Measurements from ENCODE around the gene PHACTR2.

Gene PHACTR2

GRCh38 chr6:143745166-143746133 is 67.7 kb downstream of the PHACTR2 start:
- Histone ChIP-seq H3K27ac (ENCODE audit: low read depth in 2 of 2, low read length in 2 of 2) (peak overlapping the region; percentile 66 to 73), H3K27me3 (ENCODE audit: control insufficient read depth in 2 of 2, insufficient read depth in 2 of 2, low read length in 2 of 2) (no peaks in the 10 kb centered on the region), H3K4me3 (ENCODE audit: low read length in 2 of 2) (peak overlapping the region; percentile 31 to 65), H3K36me3 (ENCODE audit: control insufficient read depth in 2 of 2, insufficient read depth in 2 of 2, low read length in 2 of 2) (no peaks in the 10 kb centered on the region), H3K4me1 (ENCODE audit: control insufficient read depth in 2 of 2, insufficient read depth in 2 of 2, low read length in 2 of 2) (peaks cover 30 to 48% of the 10 kb centered on the region in 2 donors), H3K9ac (ENCODE audit: low read depth in 1 of 2, low read length in 2 of 2) (peak overlapping the region in 1 of 2 donors; percentile 43), H3K9me3 (ENCODE audit: control insufficient read depth in 2 of 2, low read length in 2 of 2) (no peaks in the 10 kb centered on the region)

DNA sequence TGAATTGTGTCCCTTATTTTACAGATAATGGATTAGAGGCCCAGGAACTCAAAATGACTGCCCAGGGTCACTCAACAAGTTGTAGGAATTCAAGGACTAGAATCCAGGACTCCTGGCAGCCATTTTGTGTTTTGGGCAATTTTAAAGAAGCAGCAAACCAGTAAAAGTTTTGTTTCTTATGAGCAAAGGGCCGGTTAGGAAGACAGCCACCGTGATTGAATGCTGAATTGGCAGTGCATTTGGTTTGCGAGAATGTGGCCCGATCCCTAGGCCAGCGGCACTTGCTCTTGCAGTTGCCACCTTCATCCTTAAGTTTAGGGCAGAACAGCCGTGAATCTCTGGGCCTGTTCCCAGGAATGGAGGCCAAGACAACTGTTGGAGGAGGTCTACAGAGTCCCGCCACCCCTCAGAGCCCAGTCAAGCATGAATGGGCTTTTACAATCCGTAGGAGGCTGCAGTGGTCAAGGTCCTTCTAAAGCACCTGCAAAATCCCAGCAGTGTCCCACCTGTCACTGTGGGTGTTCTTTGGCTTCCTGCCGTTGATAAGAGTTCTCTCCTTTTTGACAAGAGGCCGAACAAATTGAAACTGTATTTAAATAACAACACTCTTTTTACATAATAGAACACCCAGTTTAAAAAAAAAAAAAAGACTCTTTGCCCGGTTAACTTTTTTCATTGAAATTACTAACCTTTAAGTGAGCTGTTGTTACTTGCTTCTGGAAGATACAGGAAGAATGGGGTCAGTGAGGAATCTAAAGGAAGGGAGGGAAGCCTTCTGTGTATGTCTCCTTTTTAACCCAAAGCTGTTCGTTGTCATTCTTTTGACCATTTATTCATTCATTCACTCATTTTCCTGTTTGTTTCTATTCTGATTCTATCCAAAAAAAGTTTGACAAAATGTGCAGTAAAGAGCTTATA is 68.7 kb downstream of the PHACTR2 start:
- Histone ChIP-seq H3K36me3 (ENCODE audit: control insufficient read depth in 2 of 2, insufficient read depth in 2 of 2, low read length in 2 of 2) (no peaks in the 10 kb centered on the region), H3K9ac (ENCODE audit: low read depth in 1 of 2, low read length in 2 of 2) (peak overlapping the region; percentile 42 to 43), H3K4me1 (ENCODE audit: control insufficient read depth in 2 of 2, insufficient read depth in 2 of 2, low read length in 2 of 2) (peaks cover 30 to 48% of the 10 kb centered on the region in 2 donors), H3K9me3 (ENCODE audit: control insufficient read depth in 2 of 2, low read length in 2 of 2) (no peaks in the 10 kb centered on the region), H3K4me3 (ENCODE audit: low read length in 2 of 2) (peak overlapping the region; percentile 14 to 45), H3K27ac (ENCODE audit: low read depth in 2 of 2, low read length in 2 of 2) (peak overlapping the region; percentile 66 to 73), H3K27me3 (ENCODE audit: control insufficient read depth in 2 of 2, insufficient read depth in 2 of 2, low read length in 2 of 2) (no peaks in the 10 kb centered on the region)

DNA sequence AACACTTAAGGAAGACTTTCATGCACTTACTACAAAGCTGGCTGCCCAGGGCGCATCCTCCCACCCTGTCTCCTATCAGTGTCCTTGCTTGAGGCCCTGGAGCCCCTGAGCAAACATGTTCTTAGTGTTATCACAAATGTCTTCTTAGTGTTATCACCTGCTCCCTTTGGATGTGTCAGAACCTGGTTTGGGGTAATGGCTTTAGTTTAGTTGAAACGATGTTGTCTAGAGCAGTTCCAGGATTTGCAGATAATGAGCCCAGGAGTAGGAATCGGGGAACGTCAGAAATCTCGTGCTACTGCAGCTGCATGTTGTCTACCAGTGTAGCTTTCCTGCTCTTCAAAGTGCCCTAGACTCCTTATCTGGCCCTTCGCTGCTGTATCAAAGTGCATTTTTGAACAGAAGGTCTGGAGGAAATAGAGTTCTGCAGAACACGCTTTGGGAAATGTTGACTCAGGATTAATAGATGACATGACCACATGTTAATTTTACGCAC is 69.6 kb downstream of the PHACTR2 start:
- Histone ChIP-seq H3K36me3 (ENCODE audit: control insufficient read depth in 2 of 2, insufficient read depth in 2 of 2, low read length in 2 of 2) (no peaks in the 10 kb centered on the region), H3K27me3 (ENCODE audit: control insufficient read depth in 2 of 2, insufficient read depth in 2 of 2, low read length in 2 of 2) (no peaks in the 10 kb centered on the region), H3K9me3 (ENCODE audit: control insufficient read depth in 2 of 2, low read length in 2 of 2) (no peaks in the 10 kb centered on the region), H3K9ac (ENCODE audit: low read depth in 1 of 2, low read length in 2 of 2) (no peak overlapping the region), H3K4me3 (ENCODE audit: low read length in 2 of 2) (peak overlapping the region in 1 of 2 donors; percentile 24), H3K4me1 (ENCODE audit: control insufficient read depth in 2 of 2, insufficient read depth in 2 of 2, low read length in 2 of 2) (peaks cover 30 to 47% of the 10 kb centered on the region in 2 donors), H3K27ac (ENCODE audit: low read depth in 2 of 2, low read length in 2 of 2) (peak overlapping the region in 1 of 2 donors; percentile 25)

- peaks cover 16 to 23% of the 10 kb centered on the region in 2 donors for H3K4me1 ChIP-seq (ENCODE audit: control insufficient read depth in 2 of 2, insufficient read depth in 2 of 2, low read length in 2 of 2)
Measured at GRCh38 chr6:143749891-143750290, 72.1 kb downstream of the PHACTR2 start.

GRCh38 chr6:143750877-143751276 is 73.1 kb downstream of the PHACTR2 start:
- H3K27me3 ChIP-seq (ENCODE audit: control insufficient read depth in 2 of 2, insufficient read depth in 2 of 2, low read length in 2 of 2), result no peaks in the 10 kb centered on the region
- no peaks in the 10 kb centered on the region for H3K9me3 ChIP-seq (ENCODE audit: control insufficient read depth in 2 of 2, low read length in 2 of 2)
- H3K4me1 ChIP-seq (ENCODE audit: control insufficient read depth in 2 of 2, insufficient read depth in 2 of 2, low read length in 2 of 2), result peaks cover 12 to 13% of the 10 kb centered on the region in 2 donors
- H3K4me3 ChIP-seq (ENCODE audit: low read length in 2 of 2), result no peak overlapping the region
- H3K9ac ChIP-seq (ENCODE audit: low read depth in 1 of 2, low read length in 2 of 2), result no peak overlapping the region
- no peak overlapping the region for H3K27ac ChIP-seq (ENCODE audit: low read depth in 2 of 2, low read length in 2 of 2)
- no peaks in the 10 kb centered on the region for H3K36me3 ChIP-seq (ENCODE audit: control insufficient read depth in 2 of 2, insufficient read depth in 2 of 2, low read length in 2 of 2)

More at GRCh38 chr6:143749891-143750290, 72.1 kb downstream of the PHACTR2 start:
- H3K27ac ChIP-seq (ENCODE audit: low read depth in 2 of 2, low read length in 2 of 2), result no peak overlapping the region
- H3K27me3 ChIP-seq (ENCODE audit: control insufficient read depth in 2 of 2, insufficient read depth in 2 of 2, low read length in 2 of 2), result no peaks in the 10 kb centered on the region
- no peaks in the 10 kb centered on the region for H3K9me3 ChIP-seq (ENCODE audit: control insufficient read depth in 2 of 2, low read length in 2 of 2)
- H3K4me3 ChIP-seq (ENCODE audit: low read length in 2 of 2), result no peak overlapping the region
- no peaks in the 10 kb centered on the region for H3K36me3 ChIP-seq (ENCODE audit: control insufficient read depth in 2 of 2, insufficient read depth in 2 of 2, low read length in 2 of 2)
- no peak overlapping the region for H3K9ac ChIP-seq (ENCODE audit: low read depth in 1 of 2, low read length in 2 of 2)

DNA sequence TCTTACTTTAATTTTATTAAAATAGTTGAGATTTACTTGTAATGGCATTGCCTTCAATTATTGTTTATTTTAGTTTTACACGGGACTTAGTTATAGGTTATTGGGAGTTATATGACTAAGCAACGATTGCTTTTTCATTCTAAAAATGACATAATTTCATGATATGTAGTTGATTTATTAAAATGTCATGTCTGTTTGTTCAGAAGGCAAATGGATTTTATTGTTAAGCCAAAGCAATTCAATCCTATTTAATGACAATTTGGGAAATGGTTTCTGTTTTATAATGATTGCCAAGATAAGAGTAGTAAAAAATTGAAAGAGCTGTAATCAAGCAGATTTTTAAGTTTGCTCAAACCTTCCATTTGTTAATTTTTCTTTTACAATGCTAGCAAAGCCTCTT is 74.7 kb downstream of the PHACTR2 start:
- Histone ChIP-seq H3K4me3 (ENCODE audit: low read length in 2 of 2) (no peak overlapping the region), H3K4me1 (ENCODE audit: control insufficient read depth in 2 of 2, insufficient read depth in 2 of 2, low read length in 2 of 2) (peaks cover 2 to 3% of the 10 kb centered on the region in 2 donors), H3K9ac (ENCODE audit: low read depth in 1 of 2, low read length in 2 of 2) (no peak overlapping the region), H3K36me3 (ENCODE audit: control insufficient read depth in 2 of 2, insufficient read depth in 2 of 2, low read length in 2 of 2) (peaks cover 3 to 5% of the 10 kb centered on the region in 2 donors), H3K27me3 (ENCODE audit: control insufficient read depth in 2 of 2, insufficient read depth in 2 of 2, low read length in 2 of 2) (no peaks in the 10 kb centered on the region), H3K27ac (ENCODE audit: low read depth in 2 of 2, low read length in 2 of 2) (no peak overlapping the region), H3K9me3 (ENCODE audit: control insufficient read depth in 2 of 2, low read length in 2 of 2) (no peaks in the 10 kb centered on the region)

GRCh38 chr6:143753678-143754077 is 75.9 kb downstream of the PHACTR2 start:
- no peak overlapping the region for H3K4me3 ChIP-seq (ENCODE audit: low read length in 2 of 2)
- H3K9me3 ChIP-seq (ENCODE audit: control insufficient read depth in 2 of 2, low read length in 2 of 2), result no peaks in the 10 kb centered on the region
- peaks cover 0 to 3% of the 10 kb centered on the region in 2 donors for H3K4me1 ChIP-seq (ENCODE audit: control insufficient read depth in 2 of 2, insufficient read depth in 2 of 2, low read length in 2 of 2)
- H3K9ac ChIP-seq (ENCODE audit: low read depth in 1 of 2, low read length in 2 of 2), result no peak overlapping the region
- H3K27ac ChIP-seq (ENCODE audit: low read depth in 2 of 2, low read length in 2 of 2), result no peak overlapping the region
- peaks cover 4 to 7% of the 10 kb centered on the region in 2 donors for H3K36me3 ChIP-seq (ENCODE audit: control insufficient read depth in 2 of 2, insufficient read depth in 2 of 2, low read length in 2 of 2)
- H3K27me3 ChIP-seq (ENCODE audit: control insufficient read depth in 2 of 2, insufficient read depth in 2 of 2, low read length in 2 of 2), result no peaks in the 10 kb centered on the region

- Histone ChIP-seq H3K9me3 (ENCODE audit: control insufficient read depth in 2 of 2, low read length in 2 of 2) (no peaks in the 10 kb centered on the region), H3K27ac (ENCODE audit: low read depth in 2 of 2, low read length in 2 of 2) (no peak overlapping the region), H3K36me3 (ENCODE audit: control insufficient read depth in 2 of 2, insufficient read depth in 2 of 2, low read length in 2 of 2) (peaks cover 4 to 7% of the 10 kb centered on the region in 2 donors), H3K4me1 (ENCODE audit: control insufficient read depth in 2 of 2, insufficient read depth in 2 of 2, low read length in 2 of 2) (peaks cover 0 to 2% of the 10 kb centered on the region in 2 donors), H3K27me3 (ENCODE audit: control insufficient read depth in 2 of 2, insufficient read depth in 2 of 2, low read length in 2 of 2) (no peaks in the 10 kb centered on the region), H3K4me3 (ENCODE audit: low read length in 2 of 2) (no peak overlapping the region), H3K9ac (ENCODE audit: low read depth in 1 of 2, low read length in 2 of 2) (no peak overlapping the region)
Measured at GRCh38 chr6:143754204-143754603, 76.4 kb downstream of the PHACTR2 start.

DNA sequence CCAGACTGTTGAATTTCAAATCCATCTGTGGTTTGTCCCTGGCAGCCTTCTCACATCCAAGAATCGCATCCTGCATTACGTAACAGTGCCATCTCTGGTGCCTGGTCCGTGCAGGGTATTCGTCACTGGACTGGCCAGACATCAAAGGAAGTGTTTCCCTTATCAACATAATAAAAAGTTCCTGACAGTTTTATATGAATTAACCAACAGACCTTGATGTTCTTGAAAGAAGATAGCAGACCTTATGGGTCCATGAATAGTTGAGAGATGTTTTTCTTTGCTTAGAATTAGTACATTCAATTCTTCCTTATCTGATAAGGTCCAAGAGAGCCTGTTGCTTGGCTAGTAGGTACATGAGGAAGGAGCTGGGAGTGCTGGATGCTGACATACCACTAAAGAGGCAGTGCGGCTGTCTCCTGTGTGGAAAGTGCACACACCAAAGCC is 77.6 kb downstream of the PHACTR2 start:
- Histone ChIP-seq H3K9me3 (ENCODE audit: control insufficient read depth in 2 of 2, low read length in 2 of 2) (no peaks in the 10 kb centered on the region), H3K27me3 (ENCODE audit: control insufficient read depth in 2 of 2, insufficient read depth in 2 of 2, low read length in 2 of 2) (no peaks in the 10 kb centered on the region), H3K36me3 (ENCODE audit: control insufficient read depth in 2 of 2, insufficient read depth in 2 of 2, low read length in 2 of 2) (peaks cover 4 to 7% of the 10 kb centered on the region in 2 donors), H3K4me3 (ENCODE audit: low read length in 2 of 2) (no peak overlapping the region), H3K4me1 (ENCODE audit: control insufficient read depth in 2 of 2, insufficient read depth in 2 of 2, low read length in 2 of 2) (no peaks in the 10 kb centered on the region), H3K27ac (ENCODE audit: low read depth in 2 of 2, low read length in 2 of 2) (no peak overlapping the region), H3K9ac (ENCODE audit: low read depth in 1 of 2, low read length in 2 of 2) (no peak overlapping the region)
